Measurements from ENCODE around the gene CBFA2T2.
"Not testable (repeated sequence)": the region's sequence is repeated elsewhere in the genome, so short reads cannot be mapped to it uniquely, and the experiment has no call there.

The CBFA2T2 gene

DNA sequence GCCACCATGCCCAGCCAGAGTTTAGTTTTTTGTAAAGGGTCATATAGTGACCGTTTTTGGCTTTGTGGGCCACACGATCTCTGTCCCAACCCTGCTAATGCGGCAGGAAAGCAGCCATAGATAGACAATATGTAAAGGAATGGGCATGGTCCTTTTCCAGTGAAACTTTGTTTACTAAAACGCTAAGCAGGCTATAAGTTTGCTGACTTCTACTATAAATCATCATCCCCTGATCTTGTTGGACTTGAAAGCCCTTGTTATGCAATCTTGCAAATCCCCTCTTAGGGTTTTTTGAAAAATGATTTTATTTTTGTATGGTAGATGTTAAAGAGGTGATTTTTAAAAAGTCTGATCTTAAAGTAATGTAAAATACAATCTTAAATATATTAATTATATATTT, 63.6 kb downstream of the CBFA2T2 start:
- DNase-seq: no peak

DNA sequence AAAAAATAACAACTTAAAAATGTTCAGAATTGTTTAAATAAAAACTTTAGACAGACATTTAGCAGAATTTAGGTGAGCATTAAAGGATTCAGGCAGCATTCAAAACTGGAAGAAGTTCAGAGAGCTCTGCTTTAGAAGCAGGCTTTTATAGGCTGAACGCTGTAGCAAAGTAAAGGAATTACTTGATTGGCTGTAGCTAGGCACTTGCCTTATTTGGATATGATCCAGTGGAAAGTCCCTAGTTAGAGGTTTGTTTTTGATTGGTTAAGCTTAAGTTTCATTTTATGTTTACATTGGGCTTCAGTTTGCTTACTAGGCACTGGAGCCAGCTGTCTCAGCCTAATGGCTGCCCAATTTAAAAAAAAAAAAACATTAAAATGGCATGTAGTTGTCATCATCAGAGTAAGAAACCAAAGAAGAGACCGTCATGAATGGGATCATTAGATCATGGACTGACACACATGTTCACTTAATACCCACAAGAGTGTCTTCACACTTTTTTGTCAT, 65.1 kb downstream of the CBFA2T2 start:
- DNase-seq: peak; percentile 94

DNA sequence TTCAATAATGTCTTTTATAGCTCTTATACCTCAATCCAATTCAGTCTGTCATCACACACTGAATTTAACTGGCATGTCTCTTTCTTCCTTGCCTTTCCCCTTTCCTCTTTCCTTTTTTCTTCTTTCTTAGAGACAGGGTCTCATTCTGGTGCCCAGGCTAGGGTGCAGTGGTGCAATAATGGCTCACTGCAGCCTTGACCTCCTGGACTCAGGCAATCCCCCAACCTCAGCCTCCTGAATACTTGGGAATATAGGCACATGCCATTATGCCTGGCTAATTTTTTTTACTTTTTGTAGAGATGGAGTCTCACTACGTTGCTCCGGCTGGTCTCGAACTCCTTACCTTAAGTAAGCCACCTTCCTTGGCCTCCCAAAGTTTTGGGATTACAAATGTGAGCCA, 65.9 kb downstream of the CBFA2T2 start:
- DNase-seq: no peak

DNA sequence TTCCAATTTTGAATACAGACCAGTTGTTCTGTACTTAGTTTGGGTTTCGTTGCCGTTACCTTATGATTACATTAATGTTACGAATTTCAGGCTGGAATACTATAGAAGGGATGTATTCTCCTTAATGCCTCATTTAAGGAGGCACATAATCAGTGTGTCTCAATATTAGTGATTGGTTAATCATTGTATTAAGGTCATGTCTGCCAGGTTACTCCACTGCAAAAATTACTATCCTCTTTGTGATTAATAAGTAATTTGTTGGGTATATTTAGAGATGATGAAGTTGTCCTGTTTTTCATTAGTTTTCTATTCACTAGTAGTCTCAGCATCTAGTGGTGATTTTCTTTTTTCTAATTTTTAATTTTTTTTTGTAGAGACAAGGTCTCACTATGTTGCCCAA, 66.3 kb downstream of the CBFA2T2 start:
- no peak for DNase-seq

DNA sequence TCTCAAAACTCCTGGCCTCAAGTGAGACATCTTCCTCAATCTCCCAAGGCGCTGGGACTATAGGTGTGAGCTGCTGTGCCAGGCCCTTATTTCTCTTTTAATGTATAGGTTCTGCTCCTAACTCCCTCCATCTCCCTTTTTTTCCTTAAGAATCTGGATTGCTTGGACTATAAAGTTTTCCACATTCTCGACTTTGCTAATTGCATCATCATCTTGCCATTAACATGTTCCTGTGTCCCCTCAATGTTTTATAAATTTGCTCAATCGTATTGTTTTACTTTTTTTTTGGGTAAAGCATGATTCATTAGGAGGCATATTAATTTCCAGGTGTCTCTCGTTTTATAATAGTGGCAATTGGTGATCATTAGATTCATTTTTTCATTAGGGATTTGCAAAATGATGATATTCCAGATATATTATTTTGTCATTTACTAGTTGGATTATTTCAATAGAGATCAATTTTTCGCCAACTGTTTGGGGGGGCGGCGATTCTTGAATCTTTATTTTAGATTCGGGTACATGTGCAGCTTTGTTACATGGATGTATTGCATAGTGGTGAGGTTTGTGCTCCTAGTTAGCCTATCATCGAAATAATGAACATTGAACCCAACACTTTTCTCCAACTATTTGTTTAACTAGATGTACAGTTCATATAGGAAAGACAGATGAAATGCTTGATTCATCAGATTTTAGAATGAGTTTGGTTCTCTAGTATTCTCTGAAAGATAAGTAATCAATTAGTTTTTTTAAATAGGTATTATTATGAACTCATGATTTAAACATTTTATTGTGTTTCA, 68.7 kb downstream of the CBFA2T2 start:
- no peak for DNase-seq

DNA sequence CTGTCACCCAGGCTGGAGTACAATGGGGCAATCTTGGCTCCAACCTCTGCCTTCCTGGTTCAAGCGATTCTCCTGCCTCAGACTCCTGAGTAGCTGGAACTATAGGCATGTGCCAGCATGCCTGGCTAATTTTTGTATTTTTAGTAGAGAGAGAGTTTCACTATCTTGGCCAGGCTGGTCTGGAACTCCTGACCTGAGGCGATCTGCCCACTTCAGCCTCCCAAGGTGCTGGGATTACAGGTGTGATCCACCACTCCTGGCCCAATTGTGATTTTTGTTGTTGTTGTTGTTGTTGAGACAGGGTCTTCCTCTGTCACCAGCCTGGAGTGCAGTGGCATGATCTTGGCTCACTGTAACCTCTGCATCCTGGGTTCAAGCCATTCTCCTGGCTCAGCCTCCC, 69.3 kb downstream of the CBFA2T2 start:
- no peak for DNase-seq

DNA sequence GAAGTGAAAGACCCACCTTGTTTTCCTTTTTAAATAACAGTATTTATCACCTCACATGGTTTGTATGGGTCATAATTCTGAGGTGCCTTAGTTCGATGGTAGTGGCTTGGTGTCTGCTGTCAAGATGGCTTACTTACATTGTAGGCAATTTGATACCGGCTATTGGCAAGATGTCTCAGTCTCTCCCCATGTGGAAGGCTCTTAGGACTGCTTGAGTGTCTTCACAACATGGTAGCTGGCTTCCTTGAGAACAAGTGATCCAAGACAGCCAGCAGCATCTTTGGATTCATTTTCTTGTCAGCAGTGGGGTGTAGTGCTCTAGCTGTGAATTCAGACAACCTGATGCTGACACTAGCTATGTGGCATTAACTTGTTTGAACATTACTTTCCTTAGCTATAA, 70.1 kb downstream of the CBFA2T2 start:
- DNase-seq: no peak

DNA sequence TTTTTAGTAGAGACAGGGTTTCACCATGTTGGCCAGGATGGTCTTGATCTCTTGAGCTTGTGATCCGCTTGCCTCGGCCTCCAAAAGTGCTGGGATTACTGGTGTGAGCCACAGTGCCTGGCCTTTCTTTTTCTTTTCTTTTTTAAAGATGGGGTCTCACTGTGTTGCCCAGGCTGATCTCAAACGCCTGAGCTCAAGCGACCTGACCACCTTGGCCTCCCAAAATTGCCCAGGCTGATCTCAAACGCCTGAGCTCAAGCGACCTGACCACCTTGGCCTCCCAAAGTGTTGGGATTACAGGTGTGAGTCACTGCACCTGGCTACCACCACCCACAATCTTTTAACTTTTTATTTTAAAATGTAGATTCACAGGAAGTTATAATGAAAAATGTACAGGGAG, 71.2 kb downstream of the CBFA2T2 start:
- not testable (repeated sequence) for DNase-seq

DNA sequence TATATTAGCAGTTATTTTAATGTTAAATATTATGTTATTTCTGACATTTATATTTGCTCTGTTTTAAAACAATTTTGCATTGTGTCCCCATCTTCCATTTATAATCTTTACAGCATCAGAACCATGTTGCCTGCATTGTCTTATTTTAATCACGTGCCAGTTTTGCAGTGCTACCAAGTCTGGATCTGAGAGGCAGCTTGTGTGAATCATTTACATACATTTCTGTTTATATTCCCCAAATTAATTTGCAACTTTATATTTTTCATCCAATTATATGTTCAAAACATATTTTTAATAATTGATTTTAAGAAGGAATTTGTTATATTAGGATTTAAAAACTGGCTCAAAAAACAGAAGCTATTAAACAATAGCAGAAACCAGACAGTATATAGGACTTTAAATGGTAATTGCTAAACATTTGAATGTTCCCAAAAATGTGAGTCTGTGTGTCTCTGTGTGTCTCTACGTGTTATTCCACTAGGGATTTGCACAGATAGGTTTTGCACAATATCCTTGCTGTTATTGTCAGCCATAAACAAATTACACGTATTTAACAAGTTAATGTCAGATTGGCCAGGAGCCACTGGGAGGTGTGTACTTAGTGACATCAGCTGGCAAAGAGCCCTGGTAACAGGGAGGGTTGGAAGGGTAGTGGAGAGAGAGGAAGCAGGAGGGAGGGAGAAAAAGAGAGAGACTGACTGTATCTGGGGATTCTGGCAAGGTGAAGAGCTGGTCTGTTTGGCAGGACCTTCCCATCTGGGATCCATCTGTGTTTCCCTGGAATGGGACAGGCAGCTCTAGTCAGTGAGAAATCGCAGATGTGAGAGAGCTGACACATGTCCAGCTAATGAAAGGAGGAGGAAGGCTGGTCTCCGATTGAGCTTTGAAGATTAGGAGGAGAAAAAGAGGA, 72.1 kb downstream of the CBFA2T2 start:
- peak; percentile 99 for DNase-seq

DNA sequence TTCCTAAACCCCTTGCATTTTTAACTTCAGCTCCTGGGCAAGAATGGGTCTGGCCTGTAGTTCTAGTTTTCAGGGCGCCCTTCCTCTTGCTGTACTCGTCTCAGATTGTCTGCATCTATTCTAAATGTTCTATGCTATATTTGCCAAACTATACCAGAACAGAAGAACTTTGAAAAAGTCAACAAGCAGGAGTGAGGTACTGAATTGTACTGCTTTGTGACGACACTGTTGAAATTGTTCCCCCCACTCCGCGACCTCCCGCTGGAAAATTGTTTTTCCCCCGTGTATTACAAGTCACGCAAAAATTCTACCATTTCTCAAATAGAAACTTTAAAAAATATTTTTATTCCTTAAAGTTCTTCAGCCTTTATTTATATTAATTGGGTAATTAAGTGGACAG, 73.9 kb downstream of the CBFA2T2 start:
- no peak for DNase-seq

DNA sequence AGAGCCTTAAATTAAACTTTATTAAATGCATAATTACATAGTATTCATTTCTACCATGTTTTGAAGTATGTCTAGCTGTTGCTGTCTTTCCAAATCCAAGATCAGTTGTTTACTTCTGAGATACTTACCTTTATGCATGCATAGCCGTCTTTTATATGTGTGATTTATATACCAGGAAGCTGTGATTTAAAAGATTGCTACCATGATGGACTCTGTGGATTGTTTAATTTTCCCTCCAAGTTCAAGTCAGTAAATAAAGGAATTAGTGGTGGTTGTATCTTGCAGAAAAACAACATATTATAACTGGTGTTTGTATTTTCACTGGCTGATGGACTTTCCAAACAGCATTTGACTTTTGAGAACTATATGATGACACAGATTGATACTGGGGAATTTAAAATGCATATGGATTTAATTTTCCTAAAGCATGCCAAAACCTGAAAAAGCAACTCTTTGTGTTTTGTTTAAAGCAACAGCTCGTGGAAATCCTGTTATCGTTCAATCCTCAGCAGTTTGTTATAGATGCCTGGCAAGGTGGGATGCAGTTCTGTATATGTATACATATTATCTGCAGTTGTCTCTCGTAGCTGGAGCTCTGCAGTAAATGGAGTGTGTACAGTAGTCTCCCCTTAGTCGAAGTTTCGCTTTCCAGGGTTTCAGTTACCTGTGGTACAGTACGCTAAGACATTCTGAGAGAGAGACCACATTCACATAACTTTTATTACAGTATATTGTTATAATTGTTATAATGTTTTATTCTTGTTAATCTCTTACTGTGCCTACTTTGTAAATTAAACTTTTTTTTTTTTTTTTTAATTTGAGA, 77.1 kb downstream of the CBFA2T2 start:
- DNase-seq: peak; percentile 65

DNA sequence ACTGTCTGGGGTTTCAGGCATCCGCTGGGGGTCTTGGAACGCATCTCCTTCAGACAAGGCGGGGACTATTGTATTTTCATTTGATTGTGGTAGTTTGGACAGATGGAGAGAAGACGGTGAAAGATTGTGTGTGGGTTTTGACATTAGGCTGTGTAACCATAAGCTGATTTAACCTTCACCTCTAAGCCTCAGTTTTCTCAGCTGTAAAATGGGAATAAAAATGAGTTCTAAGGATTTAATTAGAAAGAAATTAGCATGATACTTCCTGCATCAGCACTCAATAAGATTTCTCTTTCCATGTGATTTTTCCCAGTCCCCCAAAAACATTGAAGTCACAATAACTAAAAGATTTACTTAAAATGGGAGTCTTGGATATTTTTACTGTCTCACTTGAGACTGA, 78.1 kb downstream of the CBFA2T2 start:
- no peak for DNase-seq

DNA sequence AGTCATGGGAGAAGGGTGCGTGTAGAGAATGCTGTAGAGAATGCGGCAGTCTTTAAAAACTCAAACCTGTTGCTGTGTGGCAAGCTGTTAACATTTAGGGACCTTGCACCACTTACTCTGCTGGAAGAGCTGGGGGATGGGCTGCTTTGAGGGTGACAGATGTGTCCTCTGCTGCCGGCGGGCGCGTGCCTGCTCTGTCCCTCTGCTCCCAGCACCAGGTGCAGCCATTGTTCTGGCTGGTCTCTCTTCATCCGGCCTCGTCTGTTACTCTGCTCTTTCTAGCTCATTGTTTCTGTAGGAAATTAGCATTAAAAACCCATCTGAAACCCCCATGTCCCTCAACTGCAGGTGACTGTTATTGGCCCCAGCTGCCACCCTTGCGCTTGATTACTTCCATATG, 78.5 kb downstream of the CBFA2T2 start:
- DNase-seq: peak; percentile 99

DNA sequence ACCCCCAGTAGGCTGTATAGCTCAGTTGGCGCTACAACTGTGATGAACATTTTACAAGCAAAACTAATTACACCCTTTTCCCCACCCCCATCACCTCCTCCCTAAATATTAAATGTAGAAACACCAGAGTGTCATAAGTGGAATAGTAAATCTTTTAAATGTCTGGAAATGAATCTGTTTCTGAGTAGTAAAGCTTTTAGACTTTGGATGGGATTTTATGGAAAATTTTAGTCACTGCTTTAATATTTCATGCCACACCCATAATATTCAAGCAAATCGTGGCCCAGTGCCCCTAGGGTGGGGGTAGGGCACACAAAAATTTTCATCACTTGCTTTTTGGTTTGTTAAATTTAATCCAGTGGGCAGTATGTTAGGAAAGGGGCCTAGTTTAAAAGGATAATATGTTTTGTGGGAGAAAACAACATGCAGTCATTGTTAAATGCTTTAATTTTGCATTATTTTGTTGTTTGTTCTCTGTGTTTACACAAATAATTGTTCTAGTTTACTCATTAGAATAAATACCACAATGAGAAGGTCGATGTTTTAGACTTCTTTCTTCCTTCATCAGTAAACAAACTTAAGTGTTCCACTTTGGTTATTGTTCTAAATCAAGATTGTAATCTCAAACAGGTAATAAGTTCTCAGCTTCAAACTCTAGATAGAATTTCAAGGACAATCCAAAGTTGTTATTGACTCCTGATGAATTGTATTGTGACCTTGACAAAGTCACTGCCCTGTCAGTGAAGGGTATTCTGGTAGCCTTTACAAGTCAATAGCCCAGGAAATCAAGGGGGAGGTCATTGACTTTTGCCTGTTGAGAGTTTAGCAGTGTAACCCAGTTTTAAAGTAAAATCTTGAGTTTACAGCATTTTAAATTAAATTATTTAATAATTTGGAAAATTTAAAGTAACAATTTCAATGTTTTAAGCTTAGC, 79.2 kb downstream of the CBFA2T2 start:
- peak; percentile 35 for DNase-seq

DNA sequence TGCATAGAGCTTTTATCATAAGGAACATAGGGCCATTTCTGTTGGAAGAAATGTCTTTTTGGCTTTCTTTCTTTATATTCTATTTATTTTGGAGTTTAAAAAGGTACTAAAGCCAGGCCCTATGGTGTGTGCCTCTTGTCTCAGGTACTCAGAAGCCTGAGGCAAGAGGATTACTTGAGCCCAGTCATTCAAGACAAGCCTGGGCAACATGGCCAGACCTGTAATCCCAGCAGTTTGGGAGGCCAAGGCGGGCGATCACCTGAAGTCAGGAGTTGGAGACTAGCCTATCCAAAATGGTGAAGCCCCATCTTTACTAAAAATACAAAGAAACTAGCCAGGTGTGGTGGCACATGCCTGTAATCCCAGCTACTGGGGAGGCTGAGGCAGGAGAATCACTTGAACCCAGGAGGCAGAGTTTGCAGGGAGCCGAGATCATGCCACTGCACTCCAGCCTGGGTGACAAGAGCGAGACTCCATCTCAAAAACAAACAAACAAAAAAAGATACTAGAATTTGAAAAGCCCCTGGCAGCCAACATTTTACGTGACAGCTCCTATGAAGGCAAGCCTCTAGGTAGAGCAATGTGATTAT, 80.0 kb downstream of the CBFA2T2 start:
- DNase-seq: peak; percentile 29

DNA sequence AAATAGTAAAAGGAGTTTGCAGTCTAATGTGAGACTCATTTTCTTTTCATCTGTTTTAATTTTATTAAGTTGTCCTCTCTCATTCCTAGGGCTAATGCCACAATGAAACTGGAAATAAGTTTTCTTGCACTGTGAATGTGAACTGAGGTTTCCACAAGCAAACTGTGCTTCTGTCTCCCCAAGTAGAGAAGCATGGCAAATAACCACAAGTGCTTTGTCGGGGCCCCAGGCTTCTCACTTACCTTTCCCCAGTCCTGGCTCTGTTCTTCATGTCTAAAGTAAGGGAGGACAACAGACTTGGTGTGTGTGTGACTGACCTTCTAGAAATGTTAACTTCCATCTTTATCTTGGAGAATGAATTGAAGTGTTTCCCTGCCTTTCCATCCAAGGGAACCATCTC, 80.8 kb downstream of the CBFA2T2 start:
- DNase-seq: no peak

DNA sequence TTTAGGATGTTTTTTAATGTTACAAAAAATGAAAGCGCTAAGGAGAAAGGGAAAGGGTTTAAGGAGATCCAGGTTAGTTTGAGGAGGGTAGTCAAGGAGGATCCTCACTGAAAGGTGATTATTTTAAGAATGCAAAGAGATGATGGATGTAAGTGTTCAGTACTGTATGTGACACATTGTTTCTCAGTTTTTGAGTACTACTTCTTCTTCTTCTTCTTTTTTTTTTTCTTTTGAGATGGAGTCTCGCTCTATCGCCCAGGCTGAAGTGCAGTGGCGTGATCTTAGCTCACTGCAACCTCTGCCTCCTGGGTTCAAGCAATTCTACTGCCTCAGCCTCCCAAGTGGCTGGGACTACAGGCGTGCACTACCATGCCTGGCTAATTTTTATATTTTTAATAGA, 83.4 kb downstream of the CBFA2T2 start:
- not testable (repeated sequence) for DNase-seq

DNA sequence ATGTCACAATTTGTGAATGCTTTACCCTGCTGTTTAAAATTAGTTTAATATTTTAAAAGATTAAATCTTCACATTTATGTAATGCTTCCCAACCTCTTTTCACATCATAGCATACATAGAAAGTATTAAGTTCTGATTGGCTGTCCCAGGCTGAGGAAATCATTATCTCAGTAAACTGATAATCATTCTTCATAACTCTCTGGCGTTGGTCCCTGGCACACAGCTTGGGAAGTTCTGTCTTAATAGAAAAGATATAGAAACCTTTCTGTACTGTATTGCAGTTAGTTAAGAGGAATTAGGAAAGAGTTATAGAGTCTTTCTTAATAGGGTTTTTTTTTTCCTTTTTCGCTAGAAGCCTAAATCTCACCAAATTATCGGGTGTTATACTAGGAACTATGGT, 85.4 kb downstream of the CBFA2T2 start:
- no peak for DNase-seq

DNA sequence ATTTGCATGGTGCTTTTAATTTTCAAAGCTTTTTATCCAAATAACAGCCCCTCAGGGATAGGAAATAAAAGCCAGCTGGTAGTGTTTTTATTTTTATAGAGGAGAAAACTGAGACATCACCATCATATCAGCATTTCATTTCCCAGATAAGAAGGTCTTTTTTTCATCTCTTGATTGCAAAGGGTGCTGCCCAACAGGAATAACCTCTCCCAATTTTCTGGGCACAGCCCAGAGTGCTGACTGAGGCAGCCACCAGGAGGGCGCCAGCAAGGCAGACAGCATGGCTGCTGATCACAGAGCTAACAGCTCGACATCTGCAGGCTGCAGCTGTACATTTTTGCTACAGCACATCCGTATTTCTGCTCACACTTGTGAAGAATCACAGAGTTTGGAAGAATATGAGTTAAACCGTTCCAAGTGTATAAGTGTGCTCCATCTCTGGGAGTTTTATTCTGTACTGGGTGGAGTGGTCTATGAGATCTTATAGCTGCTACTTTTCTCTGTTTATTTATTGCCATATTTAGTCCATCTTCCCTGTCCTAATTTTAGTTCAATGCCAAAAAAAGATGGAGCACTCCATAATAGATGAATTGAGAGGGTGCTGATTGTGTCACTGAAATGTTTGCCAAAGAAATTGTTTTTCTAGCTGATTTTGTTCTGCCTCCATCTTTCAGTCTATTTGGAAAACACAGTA, 86.7 kb downstream of the CBFA2T2 start:
- peak; percentile 56 for DNase-seq

DNA sequence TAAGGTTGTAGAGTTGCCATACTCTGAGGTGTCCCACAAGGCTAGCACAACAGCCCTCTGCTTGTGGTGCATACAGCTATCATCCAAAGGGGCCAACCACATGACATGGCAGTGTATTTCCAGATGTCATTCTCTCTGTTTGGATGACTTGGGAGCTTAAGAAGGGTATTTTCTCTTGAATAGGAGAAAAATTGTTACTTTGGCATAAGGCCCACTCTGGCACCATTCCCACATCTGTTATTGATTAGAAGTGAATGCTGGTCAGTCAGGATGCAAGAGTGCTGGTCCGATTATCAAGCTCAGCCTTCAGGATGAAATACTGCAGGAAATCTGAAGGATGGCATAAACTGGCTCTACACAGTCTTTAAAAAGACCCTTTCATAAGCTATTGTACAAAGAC, 88.6 kb downstream of the CBFA2T2 start:
- no peak for DNase-seq

DNA sequence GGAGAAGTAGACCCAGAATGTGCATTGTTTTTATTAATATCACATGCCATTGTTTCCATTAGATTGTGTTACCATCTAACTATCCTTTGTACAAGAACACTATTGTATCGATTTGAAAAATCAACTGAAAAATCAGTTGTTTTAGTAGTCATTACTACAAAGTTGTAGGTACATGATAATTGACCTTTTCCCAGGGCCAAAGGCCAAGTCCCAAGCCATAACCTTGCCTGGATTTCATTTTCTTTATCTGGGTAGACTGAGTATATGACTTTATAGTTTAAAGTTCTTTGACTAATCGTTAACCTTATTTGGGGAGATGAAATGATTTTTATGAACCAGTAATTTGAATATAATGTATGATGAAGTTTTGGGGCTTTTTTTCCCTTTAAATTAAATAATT, 93.2 kb downstream of the CBFA2T2 start:
- DNase-seq: no peak

All from NCI-H345 (cell line).